ENCODE data around the gene KRTAP4-8.
"Not testable (repeated sequence)": the region's sequence is repeated elsewhere in the genome, so short reads cannot be mapped to it uniquely, and the experiment has no call there.

The KRTAP4-8 gene

GRCh38 chr17:41107941-41108450 is 10.1 kb upstream of the KRTAP4-8 start:
- DNase-seq, result no peak

GRCh38 chr17:41105347-41105746 is 7.4 kb upstream of the KRTAP4-8 start, which contains the start of gene KRTAP4-9:
Gene KRTAP4-9 (plus strand): TSS chr17:41105389. CDS start chr17:41105389, 0 bp downstream.
- not testable (repeated sequence) for DNase-seq

- not testable (repeated sequence) for DNase-seq
These were observed 6.6 kb upstream of the KRTAP4-8 start for GRCh38 chr17:41104386-41105038.

DNA sequence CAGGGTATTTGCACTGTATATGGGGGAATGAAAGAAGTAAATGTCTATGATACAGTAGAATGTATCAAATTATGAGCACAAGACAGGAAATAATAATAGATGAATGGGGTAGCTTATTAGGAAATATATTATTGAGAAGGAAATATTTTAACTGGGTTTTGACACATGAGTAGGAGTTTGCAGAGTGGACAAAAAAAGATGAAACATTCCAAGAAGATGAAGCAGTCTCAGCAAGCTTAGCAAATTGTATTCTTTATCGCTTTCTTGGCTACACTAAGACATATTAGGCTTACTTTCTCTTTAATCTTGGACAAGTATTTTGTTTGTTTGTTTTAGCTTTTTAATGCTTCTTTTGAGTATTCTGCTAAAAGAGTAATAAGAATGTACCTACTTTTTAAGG is 6.0 kb upstream of the KRTAP4-8 start:
- no peak for DNase-seq

- DNase-seq, result no peak
These were observed 3.8 kb upstream of the KRTAP4-8 start, which contains the start of gene KRTAP4-16 for GRCh38 chr17:41101586-41102259. Gene KRTAP4-16 (minus strand): TSS chr17:41102209. CDS start chr17:41102209, 0 bp downstream.

DNA sequence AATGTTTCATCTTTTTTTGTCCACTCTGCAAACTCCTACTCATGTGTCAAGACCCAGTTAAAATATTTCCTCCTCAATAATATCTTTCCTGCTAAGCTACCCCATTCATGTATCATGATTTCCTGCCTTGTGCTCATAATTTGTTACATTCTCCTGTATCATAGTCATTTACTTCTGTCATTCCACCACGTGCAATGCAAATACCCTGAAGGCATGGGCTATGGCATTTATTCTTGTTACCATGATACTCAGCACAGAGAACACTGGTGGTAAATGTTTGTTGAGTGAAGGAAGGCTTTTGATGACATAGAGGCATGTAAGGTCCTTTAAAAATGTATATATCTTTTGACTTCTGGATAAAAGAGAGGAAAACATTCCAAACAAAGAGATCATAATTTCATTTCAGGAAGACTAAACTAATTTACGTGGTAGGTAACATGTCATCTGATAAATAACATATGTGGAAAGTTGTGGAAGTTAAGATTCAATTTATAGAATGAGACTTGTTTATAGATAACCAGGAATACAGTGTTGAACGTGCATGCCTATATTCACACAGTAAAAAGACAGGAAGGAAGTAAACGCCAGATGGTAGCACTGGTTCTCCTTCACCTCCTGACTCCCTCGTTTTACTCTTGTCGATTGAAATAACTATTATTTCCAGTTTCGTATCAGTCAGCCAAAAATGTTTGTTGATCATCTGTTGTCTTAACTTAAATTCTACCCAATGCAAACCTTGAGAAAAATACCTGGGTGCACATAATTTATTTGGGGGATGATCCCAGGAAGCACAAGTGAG is 1.9 kb upstream of the KRTAP4-8 start:
- DNase-seq, result not testable (repeated sequence)

GRCh38 chr17:41098481-41098880 is 539 bp upstream of the KRTAP4-8 start:
- no peak for DNase-seq

GRCh38 chr17:41096055-41096454 is 1.9 kb downstream of the KRTAP4-8 start:
- DNase-seq, result no peak

GRCh38 chr17:41088760-41089352 is 9.1 kb downstream of the KRTAP4-8 start:
- DNase-seq, result not testable (repeated sequence)

DNA sequence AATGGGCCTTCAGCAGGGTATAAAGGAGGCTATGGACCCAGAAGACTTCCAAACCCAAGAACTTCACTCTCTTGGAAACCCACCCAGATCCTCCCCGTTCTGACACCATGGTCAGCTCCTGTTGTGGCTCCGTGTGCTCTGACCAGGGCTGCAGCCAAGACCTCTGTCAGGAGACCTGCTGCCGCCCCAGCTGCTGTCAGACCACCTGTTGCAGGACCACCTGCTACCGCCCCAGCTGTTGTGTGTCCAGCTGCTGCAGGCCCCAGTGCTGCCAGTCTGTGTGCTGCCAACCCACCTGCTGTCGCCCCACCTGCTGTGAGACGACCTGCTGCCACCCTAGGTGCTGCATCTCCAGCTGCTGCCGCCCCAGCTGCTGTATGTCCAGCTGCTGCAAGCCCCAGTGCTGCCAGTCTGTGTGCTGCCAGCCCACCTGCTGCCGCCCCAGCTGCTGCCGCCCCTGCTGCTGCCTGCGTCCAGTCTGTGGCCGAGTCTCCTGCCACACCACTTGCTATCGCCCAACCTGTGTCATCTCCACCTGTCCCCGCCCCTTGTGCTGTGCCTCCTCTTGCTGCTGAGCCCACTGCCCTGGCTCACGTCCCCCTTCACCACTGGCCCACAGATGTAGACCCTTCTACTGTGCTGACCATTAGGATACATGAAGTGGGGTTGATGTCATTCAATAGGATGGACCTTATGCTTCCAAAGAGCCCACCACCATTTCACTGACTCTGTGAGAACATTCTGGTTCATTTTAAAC is 13.7 kb downstream of the KRTAP4-8 start, which contains the start of gene KRTAP4-7:
Gene KRTAP4-7 (plus strand): TSS at position 51 of the 757 bp plus-strand sequence. CDS start 57 bp downstream, at position 108.
- not testable (repeated sequence) for DNase-seq

DNA sequence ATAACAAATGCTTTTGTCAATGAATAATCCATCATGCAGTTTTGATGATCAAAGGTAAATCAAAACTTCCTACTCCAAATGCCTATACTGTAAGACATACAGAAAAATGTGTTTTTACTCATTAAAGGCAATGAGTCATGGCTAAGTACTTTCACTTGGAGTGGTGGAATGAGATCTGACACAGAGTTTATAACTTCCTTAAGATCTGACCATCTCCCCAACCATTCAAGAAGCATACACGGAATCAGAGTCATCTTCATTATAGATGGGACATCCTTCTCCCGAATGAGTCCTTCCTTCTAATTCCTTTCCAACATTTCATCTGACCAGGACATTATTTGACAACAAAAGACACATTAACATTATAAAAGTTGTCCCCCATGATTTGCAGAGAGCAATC is 14.5 kb downstream of the KRTAP4-8 start:
- DNase-seq, result not testable (repeated sequence)

DNA sequence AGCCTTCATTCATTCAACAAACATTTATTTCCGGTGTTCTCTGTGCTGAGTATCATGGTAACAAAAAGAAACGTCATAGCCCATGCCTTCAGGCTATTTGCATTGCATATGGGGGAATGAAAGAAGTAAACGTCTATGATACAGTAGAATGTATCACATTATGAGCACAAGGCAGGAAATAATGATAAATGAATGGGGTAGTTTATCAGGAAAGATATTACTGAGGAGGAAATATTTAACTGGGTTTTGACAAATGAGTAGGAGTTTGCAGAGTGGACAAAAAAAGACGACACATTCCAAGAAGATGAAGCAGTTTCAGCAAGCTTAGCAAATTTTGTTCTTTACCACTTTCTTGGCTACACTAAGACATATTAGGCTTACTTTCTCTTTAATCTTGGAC is 15.3 kb downstream of the KRTAP4-8 start:
- no peak for DNase-seq

DNA sequence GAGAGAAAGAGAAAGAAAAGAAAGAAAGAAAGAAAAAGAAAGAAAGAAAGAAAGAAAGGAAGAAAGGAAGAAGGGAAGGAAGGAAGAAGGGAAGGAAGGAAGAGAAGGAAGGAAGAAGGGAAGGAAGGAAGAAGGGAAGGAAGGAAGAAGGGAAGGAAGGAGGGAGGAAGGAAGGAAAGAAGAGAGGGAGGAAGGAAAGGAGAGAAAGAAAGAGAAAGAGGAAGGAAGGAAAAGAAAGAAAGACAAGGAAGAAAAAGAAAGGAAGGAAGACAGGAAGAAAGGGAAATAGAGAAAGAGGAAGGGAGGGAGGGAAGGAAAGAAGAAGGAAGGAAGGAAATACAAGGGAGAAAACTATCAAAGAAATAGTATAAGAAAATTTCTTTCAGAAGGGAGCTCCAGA is 21.2 kb downstream of the KRTAP4-8 start:
- DNase-seq, result no peak

DNA sequence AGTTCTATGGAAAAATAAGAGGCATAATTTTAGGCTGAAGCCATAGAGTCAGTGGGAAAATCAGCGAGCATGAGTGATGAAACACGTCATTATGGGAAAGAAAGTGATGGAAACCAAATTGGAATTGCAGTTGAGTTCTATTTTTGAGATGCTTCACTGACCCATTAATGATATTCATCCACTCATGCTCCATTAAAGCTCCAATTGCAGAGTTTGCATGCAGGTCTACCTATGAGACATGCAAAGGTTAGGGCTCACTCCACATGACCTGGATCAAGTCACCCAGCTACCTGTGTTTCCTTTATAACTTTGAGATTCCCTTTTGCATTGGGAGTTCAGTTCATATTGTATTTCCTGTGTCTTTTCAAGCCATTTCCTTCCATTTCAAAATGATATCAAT is 24.3 kb downstream of the KRTAP4-8 start:
- DNase-seq, result no peak

DNA sequence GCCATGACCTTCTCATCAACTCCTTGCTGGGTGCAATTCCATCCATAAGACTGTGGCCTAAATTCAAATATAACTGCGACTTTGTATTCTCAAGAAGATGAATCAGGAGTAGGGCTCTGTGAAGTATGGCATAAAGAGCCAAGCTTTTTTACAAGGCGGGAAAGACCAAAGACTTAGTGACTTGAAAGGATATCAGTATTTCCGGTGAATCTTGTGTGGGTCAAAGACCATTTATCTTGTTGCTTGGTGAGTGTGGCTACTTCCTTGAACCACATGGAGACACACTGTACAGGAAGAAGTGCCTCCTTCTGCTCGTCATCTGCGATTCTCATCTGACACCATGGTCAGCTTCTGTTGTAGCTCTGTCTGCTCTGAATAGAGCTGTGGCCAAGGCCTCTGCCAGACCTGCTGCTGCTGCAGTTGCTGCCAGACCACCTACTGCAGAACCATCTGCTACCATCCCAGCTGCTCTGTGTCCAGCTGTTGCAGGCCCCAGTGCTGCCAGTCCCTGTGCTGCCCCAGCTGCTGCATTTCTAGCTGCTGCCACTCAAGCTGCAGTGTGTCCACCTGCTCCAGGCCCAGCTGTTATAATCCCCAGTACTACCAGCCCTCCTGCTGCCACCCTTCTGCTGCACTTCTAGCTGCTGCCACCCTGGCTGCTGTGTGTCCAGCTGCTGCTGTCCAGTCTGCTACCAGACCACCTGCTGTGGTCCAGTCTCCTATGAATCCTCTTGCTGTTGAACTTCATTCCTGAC is 26.2 kb downstream of the KRTAP4-8 start:
- DNase-seq, result peak; percentile 66

GRCh38 chr17:41069031-41069430 is 28.9 kb downstream of the KRTAP4-8 start:
- no peak for DNase-seq

DNA sequence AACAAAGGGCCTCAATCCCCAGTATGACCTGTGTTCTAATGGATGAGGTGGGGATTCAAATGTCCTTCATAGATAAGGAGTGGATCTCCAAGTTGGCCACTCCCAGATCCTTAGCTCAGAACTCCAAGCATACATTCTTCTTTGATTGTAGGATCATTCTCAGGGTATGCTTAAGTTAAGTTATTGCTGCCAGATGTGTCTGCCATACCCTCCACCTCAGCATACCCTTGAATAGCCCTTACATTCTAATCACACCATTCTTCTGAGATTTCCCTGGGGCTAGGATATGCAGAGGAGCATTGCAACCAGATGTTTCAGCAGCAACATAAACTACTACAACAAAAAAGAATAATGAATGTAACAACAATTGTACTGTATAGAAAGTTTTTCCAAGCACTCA is 30.7 kb downstream of the KRTAP4-8 start:
- no peak for DNase-seq

DNA sequence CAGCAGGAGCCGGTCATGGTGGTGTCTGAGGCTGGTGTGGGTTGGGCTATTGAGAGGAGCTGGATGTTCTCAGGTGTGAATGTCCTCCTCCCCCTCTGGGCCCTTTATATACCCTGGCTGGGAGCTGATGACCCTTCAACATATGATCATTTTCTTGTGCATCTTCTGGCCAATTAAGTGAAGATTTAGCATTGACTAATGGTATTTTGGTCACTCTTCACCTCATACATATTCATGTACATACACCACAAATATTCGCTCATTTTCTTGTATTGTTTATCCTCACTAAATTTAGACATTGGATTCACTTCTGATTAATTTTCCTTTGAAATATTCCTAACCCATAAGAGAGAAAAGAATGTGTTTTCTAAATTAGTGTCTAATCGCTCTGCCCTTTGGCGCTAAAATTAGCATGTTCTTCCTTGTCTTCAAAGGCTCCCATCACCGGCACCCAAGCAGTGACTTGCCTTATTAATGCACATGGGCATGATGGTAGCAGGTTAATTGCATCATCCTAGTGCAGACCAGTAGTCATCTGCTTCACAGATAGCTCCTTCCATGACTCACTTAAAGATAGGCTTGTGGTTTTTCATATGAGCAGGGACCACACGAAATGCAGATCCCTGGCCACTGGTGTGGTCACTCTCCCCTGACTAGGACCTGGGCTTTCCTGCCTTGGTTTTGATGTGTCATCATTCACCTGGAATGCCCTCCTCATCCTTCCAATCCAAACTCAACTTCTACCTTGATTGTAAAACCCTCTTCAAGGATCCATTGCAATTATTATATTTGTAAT is 31.9 kb downstream of the KRTAP4-8 start, which contains the start of gene KRTAP2-4:
Gene KRTAP2-4 (minus strand): TSS at position 51 of the 796 bp plus-strand sequence. CDS start 34 bp downstream, at position 17.
- no peak for DNase-seq

DNA sequence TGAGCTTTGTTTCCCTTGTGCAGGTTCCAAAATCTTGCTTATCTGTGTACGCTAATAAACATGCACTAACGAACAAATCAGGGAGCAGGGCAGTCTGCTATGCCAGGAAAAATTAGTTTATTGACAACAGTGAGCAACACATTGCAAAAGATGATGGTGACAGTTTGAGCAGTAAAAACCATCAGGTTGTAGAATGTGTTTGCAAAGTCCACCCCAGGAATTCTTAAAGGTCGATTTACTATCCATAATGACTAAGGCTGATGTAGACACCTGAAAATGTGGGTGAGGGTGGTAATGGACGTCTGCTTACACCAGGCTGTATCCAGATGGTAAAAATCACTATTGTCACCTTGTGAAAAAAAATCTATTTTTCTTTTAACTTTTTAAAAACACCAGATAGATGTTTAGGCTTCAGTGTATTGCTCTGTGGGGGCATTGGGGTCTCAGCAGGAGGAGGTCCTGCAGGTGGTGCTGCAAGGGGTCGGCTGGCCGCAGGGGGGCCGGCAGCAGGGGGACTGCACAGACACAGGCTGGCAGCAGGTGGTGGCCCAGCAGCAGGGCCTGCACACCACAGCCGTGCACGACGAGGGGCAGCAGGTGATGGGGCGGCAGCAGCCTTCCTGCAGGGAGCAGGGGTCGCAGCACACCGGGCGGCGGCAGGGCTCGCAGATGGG is 32.8 kb downstream of the KRTAP4-8 start:
- not testable (repeated sequence) for DNase-seq

- DNase-seq, result no peak
These were observed 33.6 kb downstream of the KRTAP4-8 start for GRCh38 chr17:41064301-41064700.
